HepG2 (cell line): Measurements from ENCODE around the gene MASP1. TPM values are rescaled to one million over a fixed set of nuclear protein-coding genes. Genes with fewer than 3 reads are reported as not detected.

Source experiments
- ADNP ChIP-seq: sonication (generic); formaldehyde crosslinking; IDR thresholded peaks from 2 replicates; pipeline ENCODE4 v1.4.0; 2020; ENCODE audit warnings: missing genetic modification reagents
- FUBP1 ChIP-seq: sonication (generic); formaldehyde crosslinking; IDR thresholded peaks from 2 replicates; pipeline ENCODE4 v1.5.1; 2020; ENCODE audit warnings: missing genetic modification reagents, mild to moderate bottlenecking, borderline replicate concordance
- GPBP1L1 ChIP-seq: sonication (generic); formaldehyde crosslinking; IDR thresholded peaks from 2 replicates; pipeline ENCODE4 v1.5.0; 2020; ENCODE audit warnings: mild to moderate bottlenecking, missing genetic modification reagents
- GTF2F1 ChIP-seq: fragments of 150-350 bp; IDR thresholded peaks from 2 replicates; pipeline ENCODE4 v1.6.1; 2014; ENCODE audit warnings: low read length
- HMGXB3 ChIP-seq: sonication (generic); formaldehyde crosslinking; IDR thresholded peaks from 2 replicates; pipeline ENCODE4 v1.4.0; 2020; ENCODE audit warnings: missing genetic modification reagents, borderline replicate concordance
- MZF1 ChIP-seq: sonication (generic); formaldehyde crosslinking; IDR thresholded peaks from 2 replicates; pipeline ENCODE4 v1.8.1; 2023; ENCODE audit warnings: mild to moderate bottlenecking, missing genetic modification reagents, borderline replicate concordance
- PRDM4 ChIP-seq: sonication (generic); formaldehyde crosslinking; IDR thresholded peaks from 2 replicates; pipeline ENCODE4 v1.9.0; 2021; ENCODE audit warnings: missing genetic modification reagents, borderline replicate concordance
- PRPF4 ChIP-seq: fragments of 200-400 bp; formaldehyde crosslinking; IDR thresholded peaks from 2 replicates; pipeline ENCODE4 v1.6.1; 2016; ENCODE audit warnings: low read length, low read depth; ENCODE audit not compliant: poor library complexity, severe bottlenecking
- SNAPC2 ChIP-seq: sonication (generic); formaldehyde crosslinking; IDR thresholded peaks from 2 replicates; pipeline ENCODE4 v1.8.1; 2022; ENCODE audit warnings: mild to moderate bottlenecking, missing genetic modification reagents
- ZNF17 ChIP-seq: sonication (generic); formaldehyde crosslinking; IDR thresholded peaks from 2 replicates; pipeline ENCODE4 v1.5.0; 2020; ENCODE audit warnings: mild to moderate bottlenecking, missing genetic modification reagents
- ZNF33A ChIP-seq: sonication (generic); formaldehyde crosslinking; IDR thresholded peaks from 2 replicates; pipeline ENCODE4 v1.5.1; 2020; ENCODE audit warnings: missing genetic modification reagents, mild to moderate bottlenecking, moderate library complexity, borderline replicate concordance
- ZNF674 ChIP-seq: sonication (generic); formaldehyde crosslinking; IDR thresholded peaks from 2 replicates; pipeline ENCODE4 v1.5.0; 2020; ENCODE audit warnings: low read depth, mild to moderate bottlenecking, missing genetic modification reagents
- ZNF75D ChIP-seq: sonication (generic); formaldehyde crosslinking; IDR thresholded peaks from 2 replicates; pipeline ENCODE4 v1.8.1; 2023; ENCODE audit warnings: missing genetic modification reagents, mild to moderate bottlenecking, borderline replicate concordance
- ZNF775 ChIP-seq: sonication (generic); formaldehyde crosslinking; IDR thresholded peaks from 2 replicates; pipeline ENCODE4 v1.4.0; 2020; ENCODE audit warnings: missing genetic modification reagents, mild to moderate bottlenecking, moderate library complexity, borderline replicate concordance
- ZNF839 ChIP-seq: sonication (generic); formaldehyde crosslinking; IDR thresholded peaks from 2 replicates; pipeline ENCODE4 v1.4.0; 2020; ENCODE audit warnings: missing genetic modification reagents, mild to moderate bottlenecking, borderline replicate concordance
- polyA plus RNA-seq, 8 experiments: library from polyadenylated mRNA; depleted of rRNA in 3 of 8; stranded (reverse) in 7 of 8; unstranded in 1 of 8; fragments of >200 nt; fragmentation: Illumina TruSeq in 4 of 8; extraction: Trizol in 4 of 8; gene quantifications; 2 replicates each; pipeline versions ENCODE4 v1.2.1 to v1.2.3, GENCODE V29; 2011 to 2016; ENCODE audit warnings: low read depth in 4 of 8, missing spikeins in 1 of 8, mixed read lengths in 1 of 8; ENCODE audit not compliant: insufficient read depth in 1 of 8
- total RNA-seq, 5 experiments: library from RNA; depleted of rRNA; stranded (reverse); fragments of >200 nt; fragmentation: Illumina TruSeq; extraction: Trizol; gene quantifications; 2 replicates each; pipeline ENCODE4 v1.2.3, GENCODE V29; 2016; ENCODE audit warnings: low read depth in 1 of 5
- TF ChIP-seq, protein P1 (sequence below): IDR thresholded peaks from 2 replicates; pipeline ENCODE4 v1.6.1; 2016

MASP1 gene
- total and polyA plus RNA-seq, 2 of the 13 experiments (the other 11 are each of a cell fraction or from before 2014, with no cell fraction given), result 10.8 to 56.0 TPM

- TF ChIP-seq PRDM4 (CRISPR knock-in tag), result no peak
- no peak for TF ChIP-seq HMGXB3 (CRISPR knock-in tag)
- TF ChIP-seq ZNF775 (CRISPR knock-in tag), result no peak
- no peak for TF ChIP-seq ADNP (CRISPR knock-in tag)
- TF ChIP-seq SNAPC2 (CRISPR knock-in tag), result 0 out of 2 replicates have a peak, but pooled peaks have one; percentile 21
- TF ChIP-seq PRPF4, result no peak
- TF ChIP-seq FUBP1 (CRISPR knock-in tag), result no peak
- no peak for TF ChIP-seq MZF1 (CRISPR knock-in tag)
- TF ChIP-seq ZNF674 (CRISPR knock-in tag), result no peak
- TF ChIP-seq ZNF839 (CRISPR knock-in tag), result no peak
- TF ChIP-seq ZNF33A (CRISPR knock-in tag), result no peak
- no peak for TF ChIP-seq GTF2F1
- TF ChIP-seq, protein P1, sequence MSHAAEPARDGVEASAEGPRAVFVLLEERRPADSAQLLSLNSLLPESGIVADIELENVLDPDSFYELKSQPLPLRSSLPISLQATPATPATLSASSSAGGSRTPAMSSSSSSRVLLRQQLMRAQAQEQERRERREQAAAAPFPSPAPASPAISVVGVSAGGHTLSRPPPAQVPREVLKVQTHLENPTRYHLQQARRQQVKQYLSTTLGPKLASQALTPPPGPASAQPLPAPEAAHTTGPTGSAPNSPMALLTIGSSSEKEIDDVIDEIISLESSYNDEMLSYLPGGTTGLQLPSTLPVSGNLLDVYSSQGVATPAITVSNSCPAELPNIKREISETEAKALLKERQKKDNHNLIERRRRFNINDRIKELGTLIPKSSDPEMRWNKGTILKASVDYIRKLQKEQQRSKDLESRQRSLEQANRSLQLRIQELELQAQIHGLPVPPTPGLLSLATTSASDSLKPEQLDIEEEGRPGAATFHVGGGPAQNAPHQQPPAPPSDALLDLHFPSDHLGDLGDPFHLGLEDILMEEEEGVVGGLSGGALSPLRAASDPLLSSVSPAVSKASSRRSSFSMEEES (CRISPR knock-in tag), result 0 out of 2 replicates have a peak, but pooled peaks have one; percentile 24
- no peak for TF ChIP-seq ZNF75D (CRISPR knock-in tag)
- no peak for TF ChIP-seq GPBP1L1 (CRISPR knock-in tag)
- no peak for TF ChIP-seq ZNF17 (CRISPR knock-in tag)
Observed at GRCh38 chr3:187318819-187319616, 27.5 kb upstream of the MASP1 start (continued).
